CD4-positive, alpha-beta T cell (primary cell): ENCODE data around the gene RAB35. TPM values are rescaled to one million over a fixed set of nuclear protein-coding genes. Genes with fewer than 3 reads are reported as not detected.

Experiments
- ATAC-seq: fragments of 200-7000 bp; cut with Tn5 transposase; one replicate; pipeline ENCODE4 v1.10.0; 2022; ENCODE audit warnings: mild to moderate bottlenecking; ENCODE audit not compliant: poor library complexity
- CTCF ChIA-PET: fragments of 350-600 bp; sonication (Branson Sonifier 250); formaldehyde crosslinking; loops from one replicate; lab custom pipeline; 2021; ENCODE audit warnings: antibody characterized with exemption, inconsistent platforms; lab: Charles Lee
- POLR2A ChIA-PET: fragments of 350-600 bp; sonication (Branson Sonifier 250); formaldehyde crosslinking; loops from one replicate; lab custom pipeline; 2021; ENCODE audit warnings: antibody characterized with exemption, inconsistent platforms; lab: Charles Lee
- DNase-seq, 14 experiments: peaks; one replicate each; pipeline ENCODE4 v3.0.0-alpha.2; 2013 to 2020; ENCODE audit warnings: mixed read lengths in 2 of 14
- H3K27ac ChIP-seq, 2 donors: one replicate each; pipeline versions ENCODE4 v1.5.1 to v1.7.0; 2013; ENCODE audit warnings: low read length in 2 of 2, low read depth in 1 of 2, mild to moderate bottlenecking in 1 of 2
- H3K27me3 ChIP-seq, 2 experiments: 1 replicate in 1 of 2; 2 replicates in 1 of 2; pipeline versions ENCODE4 v1.6.1 to v1.7.0; 2013; ENCODE audit warnings: low read length in 2 of 2, control low read depth in 1 of 2, mild to moderate bottlenecking in 1 of 2, moderate library complexity in 1 of 2; ENCODE audit not compliant: insufficient read depth in 2 of 2, control insufficient read depth in 1 of 2
- H3K36me3 ChIP-seq: one replicate; pipeline ENCODE4 v1.6.1; 2013; ENCODE audit warnings: low read length, control low read depth; ENCODE audit not compliant: insufficient read depth
- H3K4me1 ChIP-seq: one replicate; pipeline ENCODE4 v1.6.1; 2013; ENCODE audit warnings: low read length, control low read depth; ENCODE audit not compliant: insufficient read depth
- H3K4me3 ChIP-seq: one replicate; pipeline ENCODE4 v1.5.1; 2013; ENCODE audit warnings: mild to moderate bottlenecking, low read length, moderate library complexity
- H3K9me3 ChIP-seq, 2 experiments: 1 replicate in 1 of 2; 2 replicates in 1 of 2; pipeline versions ENCODE4 v1.6.1 to v1.7.0; 2013; ENCODE audit warnings: low read length in 2 of 2, mild to moderate bottlenecking in 2 of 2, control low read depth in 1 of 2, moderate library complexity in 1 of 2; ENCODE audit not compliant: control insufficient read depth in 1 of 2, insufficient read depth in 1 of 2
- H3K27ac Mint-ChIP-seq: one replicate; pipeline ENCODE4 v1.8.0; 2020; ENCODE audit warnings: mixed read lengths
- H3K27me3 Mint-ChIP-seq: one replicate; pipeline ENCODE4 v1.8.0; 2021; ENCODE audit warnings: mixed read lengths
- H3K36me3 Mint-ChIP-seq: one replicate; pipeline ENCODE4 v1.8.0; 2021; ENCODE audit warnings: low read depth, mixed read lengths
- H3K4me1 Mint-ChIP-seq: one replicate; pipeline ENCODE4 v1.8.0; 2021; ENCODE audit warnings: low read depth, mixed read lengths
- H3K4me3 Mint-ChIP-seq: one replicate; pipeline ENCODE4 v1.8.0; 2020; ENCODE audit warnings: mild to moderate bottlenecking, mixed read lengths
- H3K9me3 Mint-ChIP-seq: one replicate; pipeline ENCODE4 v1.8.0; 2020; ENCODE audit warnings: mixed read lengths
- CTCF ChIP-seq: fragments of 200-600 bp; IDR thresholded peaks from one replicate; pipeline ENCODE4 v1.8.0; 2022; ENCODE audit warnings: antibody characterized with exemption, mild to moderate bottlenecking
- intact Hi-C, 2 experiments: fragments of 100-400 bp; cut with DNase I in 1 of 2; cut with micrococcal nuclease in 1 of 2; formaldehyde crosslinking; loops; one replicate each; pipeline versions ENCODE4 v1.15.1 to v1.9.0; 2023 to 2025; cut with DNase I, micrococcal nuclease
- total RNA-seq, 174 experiments: library from RNA in 2 of 174; stranded (reverse) in 2 of 174; gene quantifications; one replicate each; pipeline ENCODE4 v1.2.3 and lab custom pipeline; 2021 to 2026

The RAB35 gene
- total RNA-seq, 2 experiments from 2014 or later = 49.7 to 53.8 TPM

DNA sequence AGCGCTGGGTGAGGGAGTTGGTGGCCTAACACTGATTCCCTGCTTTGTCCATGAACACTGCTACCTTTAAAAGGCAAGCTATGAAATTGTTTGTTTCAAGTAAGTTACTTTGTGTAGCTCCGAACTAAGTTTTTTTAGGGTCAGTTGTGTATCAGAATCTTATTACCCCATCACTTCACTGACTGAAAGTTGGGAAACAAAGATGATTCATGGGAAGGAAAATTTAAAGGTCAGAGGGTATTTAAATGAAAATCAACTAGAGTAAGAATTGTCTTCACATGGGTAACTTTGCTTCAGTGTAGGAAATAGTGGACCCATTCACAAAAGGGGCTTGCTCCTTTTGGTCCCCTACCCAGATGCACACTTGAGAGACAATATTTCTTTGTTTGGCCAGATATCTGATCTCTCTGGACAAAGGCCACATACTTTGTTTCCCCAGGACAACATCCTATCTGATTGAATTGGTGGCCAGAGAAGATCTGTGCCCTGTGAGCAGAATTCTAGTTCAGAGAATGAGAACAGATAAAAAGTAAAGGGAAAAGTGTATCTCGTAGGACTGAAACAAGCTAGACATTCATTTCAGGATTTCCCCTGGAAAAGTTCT lies 53.5 kb downstream of the RAB35 start:
- H3K36me3 ChIP-seq = peaks cover 51% of the 10 kb centered on the region
- DNase-seq = no peak
- CTCF ChIA-PET = no interaction called here
- H3K36me3 Mint-ChIP-seq = peaks cover 75% of the 10 kb centered on the region
- no peak overlapping the region for H3K4me3 Mint-ChIP-seq
- no peak overlapping the region for H3K27ac ChIP-seq
- H3K9me3 ChIP-seq = no peaks in the 10 kb centered on the region
- H3K4me3 ChIP-seq = no peak overlapping the region
- POLR2A ChIA-PET = no interaction called here
- H3K27ac Mint-ChIP-seq = no peak overlapping the region
- H3K9me3 Mint-ChIP-seq = no peaks in the 10 kb centered on the region
- no peaks in the 10 kb centered on the region for H3K4me1 Mint-ChIP-seq
- TF ChIP-seq CTCF = no peak
- no peaks in the 10 kb centered on the region for H3K27me3 Mint-ChIP-seq
- no peak for ATAC-seq
- intact Hi-C loops = no loop called here
- no peaks in the 10 kb centered on the region for H3K4me1 ChIP-seq
- no peaks in the 10 kb centered on the region for H3K27me3 ChIP-seq

DNA sequence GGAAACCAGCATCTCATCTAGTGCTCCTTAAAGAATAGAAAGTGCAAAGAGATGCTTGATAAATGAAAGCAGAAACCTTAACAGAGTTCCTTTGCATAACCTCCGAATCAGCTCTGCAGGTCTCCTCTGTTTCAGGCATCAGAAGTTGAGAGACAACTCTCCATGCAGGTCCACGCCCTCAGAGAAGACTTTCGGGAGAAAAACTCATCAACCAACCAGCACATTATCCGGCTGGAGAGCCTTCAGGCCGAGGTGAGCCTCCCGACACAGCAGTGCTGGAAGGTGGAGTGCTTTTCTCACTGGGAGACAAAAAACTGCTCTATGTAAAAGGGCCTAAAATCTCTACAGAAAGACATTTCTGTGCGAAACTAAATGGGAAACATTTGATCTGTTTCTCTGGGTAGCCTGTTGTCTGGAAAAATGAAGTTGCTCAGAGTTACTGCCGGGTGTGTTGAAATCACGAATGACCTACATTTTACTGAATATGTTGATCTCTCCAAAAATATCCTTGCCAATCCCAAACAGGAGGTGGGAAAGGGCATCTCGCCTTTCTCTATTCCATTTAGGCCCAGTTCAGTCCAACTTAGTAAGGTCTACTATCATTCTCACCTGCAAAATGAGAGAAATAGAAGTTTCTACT lies 54.9 kb downstream of the RAB35 start:
- H3K9me3 Mint-ChIP-seq = no peaks in the 10 kb centered on the region
- Histone ChIP-seq H3K4me1 (no peaks in the 10 kb centered on the region), H3K27ac (no peak overlapping the region), H3K9me3 (no peaks in the 10 kb centered on the region), H3K4me3 (no peak overlapping the region), H3K36me3 (peaks cover 40% of the 10 kb centered on the region), H3K27me3 (no peaks in the 10 kb centered on the region)
- no peaks in the 10 kb centered on the region for H3K4me1 Mint-ChIP-seq
- DNase-seq (no peak), ATAC-seq (no peak)
- intact Hi-C loops = no loop called here
- no peaks in the 10 kb centered on the region for H3K27me3 Mint-ChIP-seq
- peaks cover 62% of the 10 kb centered on the region for H3K36me3 Mint-ChIP-seq
- CTCF ChIA-PET = no interaction called here
- TF ChIP-seq CTCF = no peak
- POLR2A ChIA-PET = no interaction called here
- no peak overlapping the region for H3K27ac Mint-ChIP-seq
- H3K4me3 Mint-ChIP-seq = no peak overlapping the region

DNA sequence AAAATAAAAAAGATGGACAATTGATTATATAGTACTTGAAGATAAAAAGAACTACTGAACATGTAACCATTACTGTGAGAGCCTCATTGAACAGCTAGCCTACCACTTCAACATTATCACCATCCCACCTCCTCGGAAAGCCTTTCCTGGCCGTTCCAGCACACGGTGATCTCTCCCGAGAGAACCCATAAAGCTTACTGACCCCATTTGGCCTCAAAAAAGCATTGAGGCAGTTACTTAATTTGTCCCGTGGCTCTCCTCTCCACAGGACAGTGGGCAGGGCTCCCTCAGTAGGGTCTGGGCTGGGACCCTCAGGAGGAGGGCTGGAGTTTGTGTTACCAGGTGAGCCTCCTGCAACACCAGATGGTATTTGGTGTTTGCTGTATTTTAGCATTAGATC lies 55.8 kb downstream of the RAB35 start:
- H3K36me3 ChIP-seq = peaks cover 30% of the 10 kb centered on the region
- intact Hi-C loops = no loop called here
- H3K27ac ChIP-seq = no peak overlapping the region
- TF ChIP-seq CTCF = no peak
- no peaks in the 10 kb centered on the region for H3K4me1 ChIP-seq
- no peaks in the 10 kb centered on the region for H3K9me3 Mint-ChIP-seq
- H3K9me3 ChIP-seq = no peaks in the 10 kb centered on the region
- no peak overlapping the region for H3K4me3 ChIP-seq
- H3K4me1 Mint-ChIP-seq = no peaks in the 10 kb centered on the region
- ChIA-PET POLR2A (interaction anchor here (1.0 kb wide), 1 partner anchor 72 kb away, joined by 4 read pairs; the partner anchor contains the start of gene BICDL1), CTCF (interaction anchor here (1.0 kb wide), 3 partner anchors 9 to 29 kb away, joined by 3 to 4 read pairs (median 3); no protein-coding TSS in a partner anchor)
- DNase-seq (no peak), ATAC-seq (no peak)
- peaks cover 53% of the 10 kb centered on the region for H3K36me3 Mint-ChIP-seq
- H3K27me3 ChIP-seq = no peaks in the 10 kb centered on the region
- H3K27me3 Mint-ChIP-seq = no peaks in the 10 kb centered on the region
- H3K4me3 Mint-ChIP-seq = no peak overlapping the region
- no peak overlapping the region for H3K27ac Mint-ChIP-seq
